GM23338 (cell line): Measurements from ENCODE around the gene DAPL1. TPM values are rescaled to one million over a fixed set of nuclear protein-coding genes. Genes with fewer than 3 reads are reported as not detected.
A peak's percentile ranks its signal among the peaks of the same experiment; 100 is the strongest.

ENCODE experiments used
- ATAC-seq: fragments of 200-7000 bp; cut with Tn5 transposase; 3 replicates; pipeline ENCODE4 v1.9.1; 2020
- DNase-seq: peaks from one replicate; pipeline ENCODE4 v3.0.0-alpha.2; 2015; ENCODE audit warnings: low spot score
- H2AFZ ChIP-seq: fragments of 200-600 bp; sonication (generic); 2 replicates; pipeline ENCODE4 v1.8.0; 2016; ENCODE audit warnings: antibody characterized with exemption, mild to moderate bottlenecking, moderate library complexity
- H3F3A ChIP-seq: fragments of 200-600 bp; sonication (generic); replicated peaks from 2 replicates; pipeline ENCODE4 v1.8.0; 2017; ENCODE audit warnings: antibody characterized with exemption, mixed run types, low read depth
- H3K27ac ChIP-seq: fragments of 200-600 bp; sonication (generic); 2 replicates; pipeline ENCODE4 v1.6.1; 2016; ENCODE audit warnings: low read depth
- H3K27me3 ChIP-seq: fragments of 200-600 bp; sonication (generic); 2 replicates; pipeline ENCODE4 v1.8.0; 2016; ENCODE audit warnings: mild to moderate bottlenecking, mixed run types, moderate library complexity; ENCODE audit not compliant: insufficient read depth
- H3K36me3 ChIP-seq: fragments of 200-600 bp; sonication (generic); 2 replicates; pipeline ENCODE4 v1.8.0; 2016; ENCODE audit warnings: mild to moderate bottlenecking; ENCODE audit not compliant: insufficient read depth
- H3K4me1 ChIP-seq: fragments of 200-600 bp; sonication (generic); 2 replicates; pipeline ENCODE4 v1.8.0; 2016; ENCODE audit warnings: mild to moderate bottlenecking, moderate library complexity; ENCODE audit not compliant: insufficient read depth
- H3K4me2 ChIP-seq: fragments of 200-600 bp; sonication (generic); 2 replicates; pipeline ENCODE4 v1.7.1; 2017; ENCODE audit warnings: mixed run types
- H3K4me3 ChIP-seq: fragments of 200-600 bp; sonication (generic); 2 replicates; pipeline ENCODE4 v1.6.1; 2016; ENCODE audit warnings: mixed run types
- H3K79me2 ChIP-seq: fragments of 200-600 bp; sonication (generic); replicated peaks from 2 replicates; pipeline ENCODE4 v1.8.0; 2017; ENCODE audit warnings: mild to moderate bottlenecking; ENCODE audit not compliant: insufficient read depth
- H3K9me2 ChIP-seq: fragments of 200-600 bp; sonication (generic); 2 replicates; pipeline ENCODE4 v1.8.0; 2017; ENCODE audit not compliant: insufficient read depth
- H4K20me1 ChIP-seq: fragments of 200-600 bp; sonication (generic); replicated peaks from 2 replicates; pipeline ENCODE4 v1.8.0; 2017; ENCODE audit warnings: mild to moderate bottlenecking; ENCODE audit not compliant: insufficient read depth
- H3K27ac Mint-ChIP-seq: 2 replicates; pipeline ENCODE4 v1.8.0; 2020; ENCODE audit warnings: inconsistent platforms, mild to moderate bottlenecking, moderate library complexity, mixed read lengths
- H3K27me3 Mint-ChIP-seq: 3 replicates; pipeline ENCODE4 v1.8.0; 2022; ENCODE audit warnings: low read depth, mild to moderate bottlenecking, moderate library complexity, mixed read lengths, inconsistent platforms; ENCODE audit not compliant: insufficient read depth, poor library complexity
- H3K36me3 Mint-ChIP-seq: 3 replicates; pipeline ENCODE4 v1.8.0; 2021; ENCODE audit warnings: low read depth, mild to moderate bottlenecking, inconsistent platforms, moderate library complexity, mixed read lengths
- H3K4me1 Mint-ChIP-seq: 3 replicates; pipeline ENCODE4 v1.8.0; 2020; ENCODE audit warnings: mild to moderate bottlenecking, inconsistent platforms, mixed read lengths
- H3K4me3 Mint-ChIP-seq: 3 replicates; pipeline ENCODE4 v1.8.0; 2021; ENCODE audit warnings: moderate library complexity, mild to moderate bottlenecking, inconsistent platforms, mixed read lengths
- H3K9me3 Mint-ChIP-seq: 3 replicates; pipeline ENCODE4 v1.8.0; 2020; ENCODE audit warnings: moderate library complexity, mild to moderate bottlenecking, inconsistent platforms, mixed read lengths
- CREB1 ChIP-seq: fragments of 250-450 bp; sonication (Bioruptor Pico); IDR thresholded peaks from 2 replicates; pipeline ENCODE4 v1.5.0; 2020; ENCODE audit warnings: low read depth, mild to moderate bottlenecking, moderate library complexity
- ETS1 ChIP-seq: IDR thresholded peaks from 2 replicates; pipeline ENCODE4 v1.6.1; 2016; ENCODE audit warnings: antibody characterized with exemption
- EZH2 ChIP-seq: fragments of 200-600 bp; sonication (generic); IDR thresholded peaks from one replicate; pipeline ENCODE4 v1.8.0; 2017; ENCODE audit warnings: antibody characterized with exemption, mild to moderate bottlenecking, low read depth; ENCODE audit not compliant: unreplicated experiment
- EZH2phosphoT487 ChIP-seq: fragments of 200-600 bp; sonication (generic); IDR thresholded peaks from one replicate; pipeline ENCODE4 v1.8.1; 2018; ENCODE audit warnings: antibody characterized with exemption; ENCODE audit not compliant: unreplicated experiment
- JUNB ChIP-seq: IDR thresholded peaks from one replicate; pipeline ENCODE4 v1.6.1; 2016; ENCODE audit warnings: antibody characterized with exemption; ENCODE audit not compliant: unreplicated experiment
- NANOG ChIP-seq: IDR thresholded peaks from 2 replicates; pipeline ENCODE4 v1.6.1; 2016; ENCODE audit warnings: antibody characterized with exemption, borderline replicate concordance
- STAT1 ChIP-seq: IDR thresholded peaks from one replicate; pipeline ENCODE4 v1.6.1; 2016; ENCODE audit warnings: antibody characterized with exemption; ENCODE audit not compliant: unreplicated experiment
- ZNF114 ChIP-seq: fragments of 250-450 bp; sonication (Bioruptor Pico); IDR thresholded peaks from 2 replicates; pipeline ENCODE4 v1.5.0; 2020; ENCODE audit warnings: mild to moderate bottlenecking, moderate library complexity
- ZNF331 ChIP-seq: fragments of 250-450 bp; sonication (Bioruptor Pico); IDR thresholded peaks from 2 replicates; pipeline ENCODE4 v1.5.0; 2020; ENCODE audit warnings: low read depth, mild to moderate bottlenecking, moderate library complexity
- polyA plus RNA-seq: library from polyadenylated mRNA; unstranded; fragments of >200 nt; fragmentation: Nextera tagmentation; extraction: Ambion mirVana; gene quantifications from 2 replicates; pipeline ENCODE4 v1.2.1, GENCODE V29; 2016
- total RNA-seq: library from RNA; depleted of rRNA; stranded (reverse); fragments of >200 nt; shearing (Covaris generic); gene quantifications from 2 replicates; pipeline ENCODE4 v1.2.3, GENCODE V29; 2014
- TF ChIP-seq, protein P1 (sequence below): IDR thresholded peaks from one replicate; pipeline ENCODE4 v1.6.1; 2018; ENCODE audit warnings: antibody characterized with exemption; ENCODE audit not compliant: unreplicated experiment

DAPL1 gene
- total and polyA plus RNA-seq, 2 experiments from 2014 or later = not detected

GRCh38 chr2:158773121-158773520 lies 22.0 kb upstream of the DAPL1 start:
- H3K4me2 ChIP-seq = 0 out of 2 replicates have a peak overlapping the region, but pooled peaks have one; percentile 9
- no peaks in the 10 kb centered on the region for H3K36me3 Mint-ChIP-seq
- no peak for DNase-seq
- H3F3A ChIP-seq = no peaks in the 10 kb centered on the region
- H3K9me3 Mint-ChIP-seq = no peaks in the 10 kb centered on the region; the same call in 2 of the 3 replicates
- ATAC-seq = no peak
- H4K20me1 ChIP-seq = no peaks in the 10 kb centered on the region
- no peaks in the 10 kb centered on the region for H3K36me3 ChIP-seq
- H3K4me1 Mint-ChIP-seq = peaks cover 30% of the 10 kb centered on the region
- H3K27ac ChIP-seq = no peak overlapping the region
- H3K4me3 Mint-ChIP-seq = no peak overlapping the region
- peaks cover 29% of the 10 kb centered on the region for H3K4me1 ChIP-seq
- H3K27me3 Mint-ChIP-seq = no peaks in the 10 kb centered on the region
- H3K79me2 ChIP-seq = no peaks in the 10 kb centered on the region
- H3K27me3 ChIP-seq = no peaks in the 10 kb centered on the region
- H3K27ac Mint-ChIP-seq = peak overlapping the region; percentile 20; the same call in 1 of the 2 replicates
- H3K4me3 ChIP-seq = no peak overlapping the region
- peaks cover 9% of the 10 kb centered on the region; the same call in 1 of the 2 replicates for H3K9me2 ChIP-seq
- TF ChIP-seq STAT1 (no peak), ZNF331 (no peak), EZH2phosphoT487 (no peak), CREB1 (CRISPR knock-in tag) (no peak), NANOG (no peak), JUNB (no peak), ZNF114 (CRISPR knock-in tag) (no peak), EZH2 (no peak)
- TF ChIP-seq, protein P1, sequence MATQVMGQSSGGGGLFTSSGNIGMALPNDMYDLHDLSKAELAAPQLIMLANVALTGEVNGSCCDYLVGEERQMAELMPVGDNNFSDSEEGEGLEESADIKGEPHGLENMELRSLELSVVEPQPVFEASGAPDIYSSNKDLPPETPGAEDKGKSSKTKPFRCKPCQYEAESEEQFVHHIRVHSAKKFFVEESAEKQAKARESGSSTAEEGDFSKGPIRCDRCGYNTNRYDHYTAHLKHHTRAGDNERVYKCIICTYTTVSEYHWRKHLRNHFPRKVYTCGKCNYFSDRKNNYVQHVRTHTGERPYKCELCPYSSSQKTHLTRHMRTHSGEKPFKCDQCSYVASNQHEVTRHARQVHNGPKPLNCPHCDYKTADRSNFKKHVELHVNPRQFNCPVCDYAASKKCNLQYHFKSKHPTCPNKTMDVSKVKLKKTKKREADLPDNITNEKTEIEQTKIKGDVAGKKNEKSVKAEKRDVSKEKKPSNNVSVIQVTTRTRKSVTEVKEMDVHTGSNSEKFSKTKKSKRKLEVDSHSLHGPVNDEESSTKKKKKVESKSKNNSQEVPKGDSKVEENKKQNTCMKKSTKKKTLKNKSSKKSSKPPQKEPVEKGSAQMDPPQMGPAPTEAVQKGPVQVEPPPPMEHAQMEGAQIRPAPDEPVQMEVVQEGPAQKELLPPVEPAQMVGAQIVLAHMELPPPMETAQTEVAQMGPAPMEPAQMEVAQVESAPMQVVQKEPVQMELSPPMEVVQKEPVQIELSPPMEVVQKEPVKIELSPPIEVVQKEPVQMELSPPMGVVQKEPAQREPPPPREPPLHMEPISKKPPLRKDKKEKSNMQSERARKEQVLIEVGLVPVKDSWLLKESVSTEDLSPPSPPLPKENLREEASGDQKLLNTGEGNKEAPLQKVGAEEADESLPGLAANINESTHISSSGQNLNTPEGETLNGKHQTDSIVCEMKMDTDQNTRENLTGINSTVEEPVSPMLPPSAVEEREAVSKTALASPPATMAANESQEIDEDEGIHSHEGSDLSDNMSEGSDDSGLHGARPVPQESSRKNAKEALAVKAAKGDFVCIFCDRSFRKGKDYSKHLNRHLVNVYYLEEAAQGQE = no peak
- peak overlapping the region; percentile 28; the same call in 1 of the 2 replicates for H2AFZ ChIP-seq

- H3K27me3 ChIP-seq = no peaks in the 10 kb centered on the region
- H3K79me2 ChIP-seq = no peaks in the 10 kb centered on the region
- no peak overlapping the region for H3K4me3 ChIP-seq
- H3K36me3 ChIP-seq = no peaks in the 10 kb centered on the region
- H2AFZ ChIP-seq = peak overlapping the region; percentile 43
- no peak overlapping the region for H3K27ac Mint-ChIP-seq
- H3K4me1 ChIP-seq = peaks cover 29% of the 10 kb centered on the region
- TF ChIP-seq NANOG = no peak
- TF ChIP-seq STAT1 = no peak
- TF ChIP-seq ZNF331 = no peak
- TF ChIP-seq ZNF114 (CRISPR knock-in tag) = no peak
- TF ChIP-seq EZH2phosphoT487 = no peak
- no peak for TF ChIP-seq ETS1
- H3K4me1 Mint-ChIP-seq = peaks cover 30% of the 10 kb centered on the region
- peak overlapping the region; percentile 54; the same call in 1 of the 2 replicates for H3K4me2 ChIP-seq
- no peaks in the 10 kb centered on the region for H3K36me3 Mint-ChIP-seq
- no peak for DNase-seq
- no peaks in the 10 kb centered on the region for H3K27me3 Mint-ChIP-seq
- H3K4me3 Mint-ChIP-seq = no peak overlapping the region
- no peaks in the 10 kb centered on the region for H4K20me1 ChIP-seq
- no peaks in the 10 kb centered on the region for H3F3A ChIP-seq
- no peaks in the 10 kb centered on the region; the same call in 2 of the 3 replicates for H3K9me3 Mint-ChIP-seq
- no peak overlapping the region for H3K27ac ChIP-seq
- H3K9me2 ChIP-seq = peaks cover 5% of the 10 kb centered on the region; the same call in 1 of the 2 replicates
- no peak for ATAC-seq
Observed at GRCh38 chr2:158774681-158775080, 20.4 kb upstream of the DAPL1 start.
